ACC112 (cell line): ENCODE results near the gene WDR77.

ENCODE experiments used
- H2AFZ ChIP-seq: fragments of 200-600 bp; sonication (generic); one replicate; pipeline ENCODE4 v1.6.0; 2017; ENCODE audit warnings: antibody characterized with exemption, low read length; ENCODE audit not compliant: unreplicated experiment
- H3K27ac ChIP-seq: fragments of 200-600 bp; sonication (generic); 2 replicates; pipeline ENCODE4 v1.5.1; 2014; ENCODE audit warnings: low read depth, mild to moderate bottlenecking, antibody characterized with exemption, low read length, moderate library complexity
- H3K27me3 ChIP-seq: fragments of 200-600 bp; sonication (generic); 2 replicates; pipeline ENCODE4 v1.6.1; 2014; ENCODE audit warnings: mild to moderate bottlenecking, antibody characterized with exemption, low read length, moderate library complexity, mixed read lengths; ENCODE audit not compliant: insufficient read depth
- H3K36me3 ChIP-seq: fragments of 200-600 bp; sonication (generic); 2 replicates; pipeline ENCODE4 v1.6.1; 2016; ENCODE audit warnings: mild to moderate bottlenecking, antibody characterized with exemption, low read length, moderate library complexity, mixed read lengths; ENCODE audit not compliant: insufficient read depth
- H3K4me1 ChIP-seq: fragments of 200-600 bp; sonication (generic); one replicate; pipeline ENCODE4 v1.6.1; 2016; ENCODE audit warnings: low read length, mixed read lengths; ENCODE audit not compliant: insufficient read depth, unreplicated experiment, control insufficient read depth
- H3K4me3 ChIP-seq: fragments of 200-600 bp; sonication (generic); 2 replicates; pipeline ENCODE4 v1.5.1; 2014; ENCODE audit warnings: mild to moderate bottlenecking, low read depth, low read length
- H3K79me2 ChIP-seq: fragments of 200-600 bp; sonication (generic); one replicate; pipeline ENCODE4 v1.6.0; 2016; ENCODE audit warnings: low read length; ENCODE audit not compliant: control insufficient read depth, unreplicated experiment, insufficient read depth

The WDR77 gene

GRCh38 chr1:111483166-111483565 is 34.1 kb upstream of the WDR77 start:
- no peaks in the 10 kb centered on the region for H3K79me2 ChIP-seq
- no peak overlapping the region for H3K4me3 ChIP-seq
- H2AFZ ChIP-seq: no peak overlapping the region
- H3K27ac ChIP-seq: no peak overlapping the region
- no peaks in the 10 kb centered on the region for H3K4me1 ChIP-seq
- H3K36me3 ChIP-seq: no peaks in the 10 kb centered on the region
- no peaks in the 10 kb centered on the region for H3K27me3 ChIP-seq

DNA sequence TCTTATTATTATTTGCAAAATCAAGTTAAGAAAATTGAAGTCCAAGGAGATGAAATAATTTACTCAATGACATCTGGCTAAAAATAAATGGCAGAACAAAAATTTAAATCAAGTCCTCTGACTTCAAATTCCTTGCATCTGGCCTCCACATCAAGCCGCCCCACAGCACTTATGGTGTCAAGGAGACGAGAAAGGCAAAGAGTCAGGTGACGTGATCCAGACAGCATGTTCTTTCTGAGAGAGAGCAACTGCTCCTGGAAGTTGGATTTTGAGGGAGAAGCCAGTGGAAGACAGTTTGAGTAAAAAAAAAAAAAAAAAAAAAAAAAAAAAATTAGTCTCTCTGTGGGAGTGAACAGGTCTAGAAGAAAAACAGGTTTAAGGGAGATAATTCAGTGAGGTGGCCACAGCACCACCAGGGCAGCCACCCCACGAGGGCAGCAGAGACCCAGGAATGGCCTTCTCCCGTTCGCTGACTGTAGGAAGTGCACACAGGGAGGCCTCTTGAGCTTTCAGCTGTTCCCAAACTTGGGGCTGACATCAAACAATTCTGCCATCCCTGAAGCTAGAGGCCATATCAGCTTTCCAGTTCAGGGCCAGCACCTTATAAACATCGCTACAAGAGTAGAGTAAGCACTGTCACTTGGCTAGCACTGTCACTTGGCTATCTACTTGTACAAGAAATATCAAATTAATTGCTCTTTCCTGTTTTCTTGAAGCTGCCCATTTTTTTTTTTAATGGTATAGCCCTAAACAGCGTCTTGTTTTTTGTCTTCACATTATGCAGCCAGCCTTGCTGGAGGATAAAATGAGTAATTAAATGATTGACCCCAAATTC is 32.5 kb upstream of the WDR77 start:
- Histone ChIP-seq H3K4me1 (no peaks in the 10 kb centered on the region), H3K27ac (no peak overlapping the region), H3K36me3 (no peaks in the 10 kb centered on the region), H3K79me2 (no peaks in the 10 kb centered on the region), H3K27me3 (no peaks in the 10 kb centered on the region), H2AFZ (no peak overlapping the region), H3K4me3 (no peak overlapping the region)

GRCh38 chr1:111480674-111481073 is 31.6 kb upstream of the WDR77 start:
- Histone ChIP-seq H3K4me1 (no peaks in the 10 kb centered on the region), H3K79me2 (no peaks in the 10 kb centered on the region), H3K36me3 (no peaks in the 10 kb centered on the region), H3K4me3 (no peak overlapping the region), H3K27me3 (no peaks in the 10 kb centered on the region), H3K27ac (no peak overlapping the region), H2AFZ (no peak overlapping the region)

DNA sequence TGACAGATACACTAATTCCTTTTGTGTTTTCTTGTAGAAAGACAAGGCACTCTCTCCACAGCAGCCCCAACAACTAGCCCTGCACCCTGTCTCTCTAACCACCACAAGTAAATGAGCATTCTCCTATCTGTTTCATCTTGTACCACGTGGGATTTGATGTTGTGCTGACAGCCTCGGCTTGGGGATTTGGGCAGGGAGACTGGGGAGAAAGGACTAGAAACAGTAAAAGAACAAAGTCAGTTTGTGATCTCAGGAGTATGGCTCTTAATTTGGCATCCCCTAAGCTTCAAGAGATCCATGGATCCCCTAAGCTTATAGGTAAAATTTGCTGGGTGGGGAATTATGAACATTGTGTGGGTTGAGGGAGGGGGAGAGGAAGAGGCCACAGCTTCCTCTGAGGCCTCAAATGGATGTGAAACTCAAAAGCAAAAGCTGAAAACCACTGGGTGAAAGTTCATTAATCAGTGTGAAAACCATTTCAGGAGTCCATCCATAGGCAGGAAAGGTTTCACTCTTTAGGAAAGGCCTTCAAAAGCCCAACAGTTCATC is 27.8 kb upstream of the WDR77 start:
- Histone ChIP-seq H3K36me3 (no peaks in the 10 kb centered on the region), H3K4me3 (no peak overlapping the region), H3K27me3 (no peaks in the 10 kb centered on the region), H3K79me2 (no peaks in the 10 kb centered on the region), H3K27ac (no peak overlapping the region), H2AFZ (no peak overlapping the region), H3K4me1 (peaks cover 3% of the 10 kb centered on the region)

DNA sequence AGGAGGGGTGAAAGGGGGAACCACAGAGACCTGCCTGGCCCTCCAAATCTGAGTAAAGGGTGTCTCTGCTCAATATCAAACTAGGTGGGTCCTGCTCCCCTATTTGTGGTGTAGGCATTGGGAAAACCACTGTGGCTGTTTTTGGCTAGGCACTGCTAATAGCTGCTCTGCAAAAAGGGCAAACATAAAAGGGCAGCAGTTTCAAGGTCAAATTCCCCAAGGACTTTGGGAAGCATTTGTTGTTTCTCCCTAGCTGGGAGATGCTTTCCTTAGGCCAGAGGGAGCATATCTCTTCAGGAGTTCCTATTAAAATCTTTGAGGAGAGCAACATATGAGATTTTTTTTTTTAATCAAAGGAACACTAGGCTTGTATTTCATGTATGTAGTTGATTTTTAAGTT is 27.2 kb upstream of the WDR77 start:
- Histone ChIP-seq H2AFZ (no peak overlapping the region), H3K36me3 (no peaks in the 10 kb centered on the region), H3K27me3 (no peaks in the 10 kb centered on the region), H3K4me1 (peaks cover 3% of the 10 kb centered on the region), H3K27ac (no peak overlapping the region), H3K79me2 (no peaks in the 10 kb centered on the region), H3K4me3 (no peak overlapping the region)

- no peaks in the 10 kb centered on the region for H3K36me3 ChIP-seq
- no peak overlapping the region for H3K27ac ChIP-seq
- peaks cover 3% of the 10 kb centered on the region for H3K4me1 ChIP-seq
- no peaks in the 10 kb centered on the region for H3K27me3 ChIP-seq
- no peak overlapping the region for H3K4me3 ChIP-seq
- H3K79me2 ChIP-seq: no peaks in the 10 kb centered on the region
- no peak overlapping the region for H2AFZ ChIP-seq
Measured at GRCh38 chr1:111475701-111476100, 26.6 kb upstream of the WDR77 start.

DNA sequence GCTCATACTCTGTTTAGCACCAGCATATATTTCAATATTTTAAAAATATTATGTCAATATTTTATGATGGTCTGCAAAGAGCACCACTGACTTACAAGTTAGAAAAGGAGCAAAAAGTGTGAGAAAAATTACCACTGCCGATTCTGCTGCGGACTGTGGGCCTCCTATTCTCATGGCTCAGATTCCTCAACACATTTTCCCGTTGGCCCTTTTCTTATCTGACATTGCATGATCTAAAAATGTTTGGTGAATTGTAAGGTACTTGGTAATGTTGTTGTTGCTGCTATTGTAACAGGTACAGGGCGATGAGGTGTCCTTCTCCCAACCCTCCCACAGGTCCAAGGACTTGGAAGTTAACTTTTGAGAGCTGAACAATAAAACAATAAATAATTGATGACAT is 25.5 kb upstream of the WDR77 start:
- H3K4me3 ChIP-seq: no peak overlapping the region
- H3K36me3 ChIP-seq: no peaks in the 10 kb centered on the region; the same call in 1 of the 2 replicates
- no peak overlapping the region for H2AFZ ChIP-seq
- H3K4me1 ChIP-seq: peaks cover 3% of the 10 kb centered on the region
- H3K27ac ChIP-seq: no peak overlapping the region
- no peaks in the 10 kb centered on the region for H3K27me3 ChIP-seq
- H3K79me2 ChIP-seq: no peaks in the 10 kb centered on the region

DNA sequence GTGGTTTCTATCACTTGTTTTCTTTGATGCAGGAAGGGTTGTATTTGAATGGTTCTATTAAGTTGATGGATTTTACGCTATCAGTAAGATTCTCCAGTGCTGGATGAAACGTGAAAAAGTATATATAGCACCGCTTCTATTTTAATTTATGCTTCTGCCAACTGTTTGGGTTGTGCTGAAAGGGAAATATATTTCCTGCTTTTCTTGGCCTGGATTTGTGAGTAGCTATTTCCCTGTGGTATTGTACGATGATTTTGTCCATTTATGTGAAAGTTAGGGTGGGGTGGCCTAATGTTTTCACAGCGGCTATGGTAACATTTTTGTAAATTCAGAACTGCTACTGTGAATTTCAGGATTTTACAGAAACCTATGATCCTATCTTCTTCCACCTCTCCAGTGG is 25.1 kb upstream of the WDR77 start:
- Histone ChIP-seq H3K27me3 (no peaks in the 10 kb centered on the region), H3K4me3 (no peak overlapping the region), H3K4me1 (peaks cover 3% of the 10 kb centered on the region), H3K36me3 (no peaks in the 10 kb centered on the region; the same call in 1 of the 2 replicates), H2AFZ (no peak overlapping the region), H3K79me2 (no peaks in the 10 kb centered on the region), H3K27ac (no peak overlapping the region)

DNA sequence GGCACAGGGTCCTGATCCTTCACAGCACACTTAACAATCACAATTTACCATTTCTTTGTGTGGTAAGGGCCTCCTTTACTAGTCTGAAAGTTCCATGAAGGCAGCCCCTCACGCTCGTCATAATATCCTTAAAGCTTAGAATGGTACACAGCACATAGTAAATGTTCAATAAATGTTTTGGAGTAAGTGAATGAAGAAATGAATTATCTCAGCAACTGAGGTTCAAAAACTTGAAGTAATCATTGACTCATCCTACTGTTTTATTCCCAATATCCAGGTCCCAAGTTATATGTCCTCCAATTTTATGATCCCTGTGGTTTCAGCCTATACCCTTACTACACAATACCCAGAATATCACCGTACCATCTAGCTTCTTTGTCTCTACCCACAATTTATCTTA is 22.5 kb upstream of the WDR77 start:
- H2AFZ ChIP-seq: no peak overlapping the region
- H3K4me1 ChIP-seq: peaks cover 3% of the 10 kb centered on the region
- no peak overlapping the region for H3K27ac ChIP-seq
- no peaks in the 10 kb centered on the region for H3K27me3 ChIP-seq
- H3K4me3 ChIP-seq: no peak overlapping the region
- H3K36me3 ChIP-seq: no peaks in the 10 kb centered on the region; the same call in 1 of the 2 replicates
- no peaks in the 10 kb centered on the region for H3K79me2 ChIP-seq

DNA sequence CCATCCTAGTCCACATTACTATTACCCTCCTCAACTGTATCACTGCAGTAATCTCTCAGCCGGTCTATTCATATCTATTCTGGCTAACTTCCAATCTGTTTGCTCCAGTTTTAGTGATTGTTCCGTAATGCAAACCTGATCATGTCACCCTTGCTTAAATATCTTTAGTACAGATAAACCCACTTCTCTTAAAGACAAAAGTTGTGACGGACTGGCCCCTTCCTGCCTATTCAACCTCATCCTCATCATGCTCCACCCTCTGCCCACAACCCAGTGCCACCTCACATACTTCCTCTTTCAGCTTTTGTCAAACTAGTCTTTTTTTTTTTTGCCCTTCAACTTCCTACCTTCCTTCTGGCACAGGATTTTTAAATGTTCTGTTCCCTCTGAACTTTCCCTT is 22.0 kb upstream of the WDR77 start:
- H3K79me2 ChIP-seq: no peaks in the 10 kb centered on the region
- H3K27ac ChIP-seq: no peak overlapping the region
- no peaks in the 10 kb centered on the region for H3K27me3 ChIP-seq
- H3K4me3 ChIP-seq: no peak overlapping the region
- no peaks in the 10 kb centered on the region; the same call in 1 of the 2 replicates for H3K36me3 ChIP-seq
- H3K4me1 ChIP-seq: peaks cover 3% of the 10 kb centered on the region
- H2AFZ ChIP-seq: no peak overlapping the region

GRCh38 chr1:111470596-111470995 is 21.5 kb upstream of the WDR77 start:
- H3K4me3 ChIP-seq: no peak overlapping the region
- peaks cover 3% of the 10 kb centered on the region for H3K4me1 ChIP-seq
- no peaks in the 10 kb centered on the region for H3K27me3 ChIP-seq
- H3K79me2 ChIP-seq: no peaks in the 10 kb centered on the region
- no peaks in the 10 kb centered on the region; the same call in 1 of the 2 replicates for H3K36me3 ChIP-seq
- no peak overlapping the region for H2AFZ ChIP-seq
- H3K27ac ChIP-seq: no peak overlapping the region
